AG04449 (cell line): ENCODE measurements around the gene ZGLP1.
A peak's percentile ranks its signal among the peaks of the same experiment; 100 is the strongest.

ENCODE experiments used
- CTCF ChIA-PET: fragments of 350-600 bp; formaldehyde crosslinking; extraction: SDS; loops from one replicate; lab custom pipeline; 2021; ENCODE audit warnings: antibody characterized with exemption; lab: Yijun Ruan, JAX
- POLR2A ChIA-PET: fragments of 400-600, 350-600 bp; formaldehyde crosslinking; extraction: SDS; loops from one replicate; lab custom pipeline; 2020; ENCODE audit warnings: antibody characterized with exemption, inconsistent platforms; lab: Yijun Ruan, JAX
- DNase-seq: peaks from one replicate; pipeline ENCODE4 v3.0.0-alpha.2; 2010; ENCODE audit warnings: low read depth, low spot score
- H3K4me3 ChIP-seq: 2 replicates; pipeline ENCODE4 v1.5.1; 2011; ENCODE audit warnings: low read depth, mild to moderate bottlenecking, control low read depth, low read length
- TF ChIP-seq, protein P1 (sequence below): IDR thresholded peaks from one replicate; pipeline ENCODE4 v1.5.1; 2011; ENCODE audit warnings: mild to moderate bottlenecking, moderate library complexity, low read length, control low read depth, inconsistent platforms; ENCODE audit not compliant: insufficient read depth; ENCODE audit errors: missing control alignments

ZGLP1 gene

DNA sequence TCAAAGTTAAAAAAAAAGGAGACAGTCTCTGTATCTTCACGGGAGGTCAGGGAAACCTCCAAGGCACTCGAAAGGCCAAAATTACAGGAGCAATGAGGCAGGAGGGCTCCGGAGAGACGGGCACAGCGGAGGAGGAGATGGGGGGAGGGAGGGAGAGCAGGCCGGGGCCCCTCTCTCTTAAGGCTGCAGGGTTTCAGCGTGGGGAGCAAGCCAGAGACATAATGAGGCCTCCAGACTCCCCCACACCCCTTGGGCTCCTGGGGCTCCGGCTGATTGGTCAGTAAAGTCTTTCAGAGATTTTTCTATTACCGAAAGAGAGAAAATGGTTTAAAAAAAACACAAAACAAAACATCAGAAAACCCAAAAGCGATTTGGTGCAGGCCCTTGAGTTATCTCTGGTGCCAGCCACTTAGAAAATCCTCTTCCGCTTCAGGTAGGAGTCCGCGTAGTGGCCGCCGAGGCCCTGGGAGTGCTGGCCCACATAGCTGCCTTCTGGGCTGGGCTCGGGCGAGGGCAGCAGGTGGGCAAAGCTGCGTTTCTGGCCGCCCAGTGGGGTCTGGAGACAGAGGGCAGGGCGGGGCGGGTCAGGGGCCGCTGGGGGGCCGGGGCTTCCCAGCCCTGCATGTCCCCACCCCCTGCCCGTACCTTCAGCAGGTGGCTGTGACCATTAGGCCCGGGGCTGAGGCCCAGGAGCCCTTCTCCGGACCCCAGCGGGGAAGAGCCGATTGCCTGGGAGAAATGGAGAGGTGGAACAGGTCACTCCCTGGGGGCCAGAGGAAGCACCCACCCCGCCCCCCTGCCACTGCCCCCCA is 7.6 kb upstream of the ZGLP1 start:
- H3K4me3 ChIP-seq = no peak overlapping the region
- POLR2A ChIA-PET = interaction anchor here (0.8 kb wide), 1 partner anchor 63 kb away, joined by 4 read pairs; the partner anchor contains the start of gene TYK2
- TF ChIP-seq, protein P1, sequence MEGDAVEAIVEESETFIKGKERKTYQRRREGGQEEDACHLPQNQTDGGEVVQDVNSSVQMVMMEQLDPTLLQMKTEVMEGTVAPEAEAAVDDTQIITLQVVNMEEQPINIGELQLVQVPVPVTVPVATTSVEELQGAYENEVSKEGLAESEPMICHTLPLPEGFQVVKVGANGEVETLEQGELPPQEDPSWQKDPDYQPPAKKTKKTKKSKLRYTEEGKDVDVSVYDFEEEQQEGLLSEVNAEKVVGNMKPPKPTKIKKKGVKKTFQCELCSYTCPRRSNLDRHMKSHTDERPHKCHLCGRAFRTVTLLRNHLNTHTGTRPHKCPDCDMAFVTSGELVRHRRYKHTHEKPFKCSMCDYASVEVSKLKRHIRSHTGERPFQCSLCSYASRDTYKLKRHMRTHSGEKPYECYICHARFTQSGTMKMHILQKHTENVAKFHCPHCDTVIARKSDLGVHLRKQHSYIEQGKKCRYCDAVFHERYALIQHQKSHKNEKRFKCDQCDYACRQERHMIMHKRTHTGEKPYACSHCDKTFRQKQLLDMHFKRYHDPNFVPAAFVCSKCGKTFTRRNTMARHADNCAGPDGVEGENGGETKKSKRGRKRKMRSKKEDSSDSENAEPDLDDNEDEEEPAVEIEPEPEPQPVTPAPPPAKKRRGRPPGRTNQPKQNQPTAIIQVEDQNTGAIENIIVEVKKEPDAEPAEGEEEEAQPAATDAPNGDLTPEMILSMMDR = no peak
- no peak for DNase-seq
- CTCF ChIA-PET = no interaction called here

DNA sequence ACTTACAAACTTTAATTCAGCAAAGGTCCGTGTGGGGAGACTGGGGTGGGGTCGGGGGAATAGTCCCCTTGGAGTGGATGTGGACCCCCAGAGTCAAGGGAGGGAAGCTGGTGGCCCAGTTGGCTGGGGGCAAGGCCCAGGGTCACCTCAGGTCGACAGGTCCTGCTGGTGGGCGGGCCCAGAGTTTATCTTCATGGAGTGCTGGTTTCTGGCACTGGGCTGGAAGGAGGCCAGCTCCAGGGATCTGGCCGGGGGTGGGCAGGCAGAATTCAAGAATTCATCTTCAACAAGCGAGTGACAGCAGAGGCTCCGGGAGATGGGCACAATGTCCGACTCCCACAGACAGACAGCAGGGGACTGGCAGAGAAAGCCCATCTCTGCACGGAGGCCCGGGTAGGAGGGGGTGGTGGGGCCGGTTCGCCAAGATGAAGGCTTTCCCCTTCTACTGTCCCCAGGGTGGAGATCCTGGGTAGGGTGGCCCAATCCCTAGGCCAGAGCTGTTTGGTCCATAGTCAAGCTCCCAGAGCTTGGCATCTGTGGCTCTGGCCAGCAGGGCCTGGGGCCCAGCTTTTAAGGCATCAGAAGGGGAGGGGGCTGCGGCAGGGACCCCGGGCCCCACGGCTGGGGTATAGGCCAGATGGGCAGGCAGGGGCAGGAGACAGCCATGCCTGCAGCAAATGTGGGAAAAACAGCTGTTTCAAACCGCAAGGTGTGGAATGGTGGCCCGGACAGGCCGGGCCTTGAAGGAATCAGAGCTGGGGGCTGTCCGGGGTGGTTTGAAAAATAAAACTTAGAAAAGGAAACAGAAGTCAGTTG is 6.8 kb upstream of the ZGLP1 start:
- no peak overlapping the region for H3K4me3 ChIP-seq
- ChIA-PET CTCF (interaction anchor here (1.7 kb wide), 1 partner anchor 72 kb away, joined by 6 read pairs; no protein-coding TSS in a partner anchor), POLR2A (interaction anchor here (0.8 kb wide), 1 partner anchor 64 kb away, joined by 4 read pairs; the partner anchor contains the start of gene TYK2)
- TF ChIP-seq, protein P1 = no peak
- no peak for DNase-seq

- CTCF ChIA-PET = interaction anchor here (0.7 to 2.2 kb wide), 6 partner anchors 10 to 101 kb away, joined by 3 to 10 read pairs (median 6); no protein-coding TSS in a partner anchor
- POLR2A ChIA-PET = no interaction called here
- H3K4me3 ChIP-seq = peak within 1 kb of the TSS; percentile 80
- TF ChIP-seq, protein P1 = no peak
- DNase-seq = no peak
Observed at GRCh38 chr19:10315335-10316214, 6.0 kb upstream of the ZGLP1 start, which contains the start of gene FDX2. TSS of gene FDX2 (minus strand) at chr19:10316015. CDS start at chr19:10315996, 19 bp downstream.

DNA sequence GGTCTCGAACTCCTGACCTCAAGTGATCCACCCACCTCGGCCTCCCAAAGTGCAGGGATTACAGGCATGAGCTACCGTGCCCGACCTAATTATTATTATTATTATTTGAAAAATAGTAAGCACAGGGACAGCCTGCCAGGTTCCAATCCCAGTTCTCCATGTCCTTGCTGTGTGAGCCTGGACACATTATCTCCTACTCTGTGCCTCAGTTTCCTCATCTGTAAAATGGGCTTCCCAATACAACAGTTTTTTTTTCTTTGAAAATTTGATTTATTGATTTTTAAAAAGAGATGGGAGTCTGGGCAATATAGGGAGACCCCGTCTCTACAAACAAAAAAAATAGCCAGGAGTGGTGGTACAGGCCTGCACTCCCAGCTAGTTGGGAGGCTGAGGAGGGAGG is 3.3 kb downstream of the ZGLP1 start:
- CTCF ChIA-PET = interaction anchor here (1.0 to 1.9 kb wide), 5 partner anchors 14 to 84 kb away, joined by 3 to 6 read pairs (median 4); partner anchors contain the start of gene ICAM1

GRCh38 chr19:10305139-10305806 is 4.3 kb downstream of the ZGLP1 start:
- POLR2A ChIA-PET = interaction anchor here (0.6 to 2.4 kb wide), 4 partner anchors 13 to 35 kb away, joined by 3 to 15 read pairs (median 4); partner anchors contain the start of genes ICAM1 and ICAM5

More for the DNA sequence above, 3.3 kb downstream of the ZGLP1 start:
- H3K4me3 ChIP-seq = no peak overlapping the region
- TF ChIP-seq, protein P1 = no peak
- no peak for DNase-seq
- POLR2A ChIA-PET = interaction anchor here (1.1 to 2.4 kb wide), 3 partner anchors 14 to 17 kb away, joined by 3 to 15 read pairs (median 4); partner anchors contain the start of gene ICAM5

More at GRCh38 chr19:10305139-10305806, 4.3 kb downstream of the ZGLP1 start:
- CTCF ChIA-PET = interaction anchor here (0.9 to 1.9 kb wide), 11 partner anchors 9 to 113 kb away, joined by 3 to 10 read pairs (median 4); partner anchors contain the start of gene ICAM1
- no peak overlapping the region for H3K4me3 ChIP-seq
- TF ChIP-seq, protein P1 = no peak
- no peak for DNase-seq
